Measurements from ENCODE around the gene EIF3B. TPM values are rescaled to one million over a fixed set of nuclear protein-coding genes. Genes with fewer than 3 reads are reported as not detected.
"Not testable (repeated sequence)": the region's sequence is repeated elsewhere in the genome, so short reads cannot be mapped to it uniquely, and the experiment has no call there.

Gene EIF3B
- total and polyA plus RNA-seq, 3 experiments from 2014 or later: 129 to 293 (median 284) TPM

- Mint-ChIP-seq H3K9me3 (no peaks in the 10 kb centered on the region), H3K4me1 (peaks cover 0 to 11% (median 8%) of the 10 kb centered on the region in 3 donors), H3K27ac (peak overlapping the region in 1 of 8 donors; percentile 1), H3K36me3 (peaks cover 8 to 89% (median 26%) of the 10 kb centered on the region in 3 donors), H3K4me3 (no peak overlapping the region), H3K27me3 (peaks cover 0 to 3% of the 10 kb centered on the region in 2 donors)
- ChIA-PET POLR2A (no interaction called here), CTCF (no interaction called here)
- peaks cover 73% of the 10 kb centered on the region for H3K36me3 ChIP-seq (ENCODE audit: insufficient read depth, low read length)
- H3K27me3 ChIP-seq (ENCODE audit: insufficient read depth, low read length, poor library complexity, severe bottlenecking): no peaks in the 10 kb centered on the region
- no peak overlapping the region for H3K4me3 ChIP-seq (ENCODE audit: low read length)
- H3K9me3 ChIP-seq (ENCODE audit: low read length): no peaks in the 10 kb centered on the region
- no peak overlapping the region for H3K27ac ChIP-seq (ENCODE audit: low read depth, low read length)
- H3K4me1 ChIP-seq (ENCODE audit: insufficient read depth, low read length): no peaks in the 10 kb centered on the region
- no peak for DNase-seq
These were observed 19.8 kb downstream of the EIF3B start for GRCh38 chr7:2374401-2374800.

GRCh38 chr7:2374830-2375728, 20.5 kb downstream of the EIF3B start:
- Mint-ChIP-seq H3K36me3 (peaks cover 10 to 91% (median 30%) of the 10 kb centered on the region in 3 donors), H3K27me3 (peaks cover 0 to 3% of the 10 kb centered on the region in 2 donors), H3K4me1 (peaks cover 0 to 11% (median 8%) of the 10 kb centered on the region in 3 donors), H3K9me3 (no peaks in the 10 kb centered on the region), H3K4me3 (no peak overlapping the region), H3K27ac (peak overlapping the region in 2 of 8 donors; percentile 66 to 70)
- ChIA-PET CTCF (no interaction called here), POLR2A (no interaction called here)
- no peaks in the 10 kb centered on the region for H3K4me1 ChIP-seq (ENCODE audit: insufficient read depth, low read length)
- H3K9me3 ChIP-seq (ENCODE audit: low read length): no peaks in the 10 kb centered on the region
- H3K36me3 ChIP-seq (ENCODE audit: insufficient read depth, low read length): peaks cover 73% of the 10 kb centered on the region
- no peak overlapping the region for H3K4me3 ChIP-seq (ENCODE audit: low read length)
- no peak overlapping the region for H3K27ac ChIP-seq (ENCODE audit: low read depth, low read length)
- H3K27me3 ChIP-seq (ENCODE audit: insufficient read depth, low read length, poor library complexity, severe bottlenecking): no peaks in the 10 kb centered on the region
- DNase-seq: no peak

- H3K9me3 Mint-ChIP-seq: no peaks in the 10 kb centered on the region
- Histone ChIP-seq H3K36me3 (ENCODE audit: insufficient read depth, low read length) (peaks cover 61% of the 10 kb centered on the region), H3K27ac (ENCODE audit: low read depth, low read length) (no peak overlapping the region), H3K4me1 (ENCODE audit: insufficient read depth, low read length) (no peaks in the 10 kb centered on the region), H3K4me3 (ENCODE audit: low read length) (no peak overlapping the region), H3K27me3 (ENCODE audit: insufficient read depth, low read length, poor library complexity, severe bottlenecking) (no peaks in the 10 kb centered on the region), H3K9me3 (ENCODE audit: low read length) (no peaks in the 10 kb centered on the region)
- CTCF ChIA-PET: no interaction called here
- H3K27ac Mint-ChIP-seq: peak overlapping the region in 3 of 8 donors; percentile 8 to 58 (median 19)
- POLR2A ChIA-PET: no interaction called here
- peaks cover 16 to 95% (median 37%) of the 10 kb centered on the region in 3 donors for H3K36me3 Mint-ChIP-seq
- peaks cover 0 to 1% of the 10 kb centered on the region in 2 donors for H3K27me3 Mint-ChIP-seq
- DNase-seq: no peak
- H3K4me3 Mint-ChIP-seq: no peak overlapping the region
- H3K4me1 Mint-ChIP-seq: peaks cover 0 to 11% (median 8%) of the 10 kb centered on the region in 3 donors
These were observed 21.9 kb downstream of the EIF3B start for GRCh38 chr7:2376351-2377154.

- H3K36me3 ChIP-seq (ENCODE audit: insufficient read depth, low read length): peaks cover 52% of the 10 kb centered on the region
- peak overlapping the region in 2 of 8 donors; percentile 47 to 58 for H3K27ac Mint-ChIP-seq
- H3K27ac ChIP-seq (ENCODE audit: low read depth, low read length); H3K27me3 Mint-ChIP-seq; H3K4me1 ChIP-seq (ENCODE audit: insufficient read depth, low read length); H3K4me3 Mint-ChIP-seq; DNase-seq; CTCF ChIA-PET; POLR2A ChIA-PET; H3K9me3 ChIP-seq (ENCODE audit: low read length); H3K27me3 ChIP-seq (ENCODE audit: insufficient read depth, low read length, poor library complexity, severe bottlenecking); H3K4me3 ChIP-seq (ENCODE audit: low read length); H3K9me3 Mint-ChIP-seq: not testable (repeated sequence)
- H3K36me3 Mint-ChIP-seq: peaks cover 16 to 92% (median 32%) of the 10 kb centered on the region in 3 donors
- peaks cover 0 to 11% (median 6%) of the 10 kb centered on the region in 3 donors for H3K4me1 Mint-ChIP-seq
These were observed 22.9 kb downstream of the EIF3B start for GRCh38 chr7:2377492-2377891.

- Mint-ChIP-seq H3K4me1 (peaks cover 0 to 11% (median 6%) of the 10 kb centered on the region in 3 donors), H3K36me3 (peaks cover 15 to 86% (median 30%) of the 10 kb centered on the region in 3 donors), H3K27ac (peak overlapping the region in 2 of 8 donors; percentile 63 to 67)
- H3K9me3 ChIP-seq (ENCODE audit: low read length); H3K27me3 ChIP-seq (ENCODE audit: insufficient read depth, low read length, poor library complexity, severe bottlenecking); H3K9me3 Mint-ChIP-seq; CTCF ChIA-PET; H3K27ac ChIP-seq (ENCODE audit: low read depth, low read length); H3K27me3 Mint-ChIP-seq; H3K4me1 ChIP-seq (ENCODE audit: insufficient read depth, low read length); H3K4me3 ChIP-seq (ENCODE audit: low read length); H3K4me3 Mint-ChIP-seq; POLR2A ChIA-PET; DNase-seq: not testable (repeated sequence)
- H3K36me3 ChIP-seq (ENCODE audit: insufficient read depth, low read length): peaks cover 46% of the 10 kb centered on the region
These were observed 23.5 kb downstream of the EIF3B start for GRCh38 chr7:2378125-2378524.

GRCh38 chr7:2379161-2379560, 24.5 kb downstream of the EIF3B start:
- Histone ChIP-seq H3K27ac (ENCODE audit: low read depth, low read length) (no peak overlapping the region), H3K9me3 (ENCODE audit: low read length) (no peaks in the 10 kb centered on the region), H3K4me1 (ENCODE audit: insufficient read depth, low read length) (no peaks in the 10 kb centered on the region), H3K4me3 (ENCODE audit: low read length) (no peak overlapping the region), H3K27me3 (ENCODE audit: insufficient read depth, low read length, poor library complexity, severe bottlenecking) (no peaks in the 10 kb centered on the region), H3K36me3 (ENCODE audit: insufficient read depth, low read length) (peaks cover 36% of the 10 kb centered on the region)
- H3K27ac Mint-ChIP-seq: no peak overlapping the region
- DNase-seq: no peak
- peaks cover 15 to 78% (median 30%) of the 10 kb centered on the region in 3 donors for H3K36me3 Mint-ChIP-seq
- no peak overlapping the region for H3K4me3 Mint-ChIP-seq
- peaks cover 0 to 1% of the 10 kb centered on the region in 2 donors for H3K27me3 Mint-ChIP-seq
- ChIA-PET POLR2A (no interaction called here), CTCF (no interaction called here)
- H3K9me3 Mint-ChIP-seq: no peaks in the 10 kb centered on the region
- peaks cover 0 to 11% (median 6%) of the 10 kb centered on the region in 3 donors for H3K4me1 Mint-ChIP-seq

- POLR2A ChIA-PET: interaction anchor here (0.6 kb wide), 1 partner anchor 11 kb away, joined by 5 read pairs; no protein-coding TSS in a partner anchor
- H3K27ac ChIP-seq (ENCODE audit: low read depth, low read length): no peak overlapping the region
These were observed 25.3 kb downstream of the EIF3B start for GRCh38 chr7:2379821-2380450.

More at GRCh38 chr7:2379821-2380450, 25.3 kb downstream of the EIF3B start:
- H3K4me3 Mint-ChIP-seq: no peak overlapping the region
- H3K9me3 Mint-ChIP-seq: no peaks in the 10 kb centered on the region
- H3K27ac Mint-ChIP-seq: peak overlapping the region in 1 of 8 donors; percentile 17
- H3K36me3 Mint-ChIP-seq: peaks cover 15 to 70% (median 30%) of the 10 kb centered on the region in 3 donors
- H3K4me3 ChIP-seq (ENCODE audit: low read length): no peak overlapping the region
- H3K36me3 ChIP-seq (ENCODE audit: insufficient read depth, low read length): peaks cover 28% of the 10 kb centered on the region
- H3K27me3 Mint-ChIP-seq: peaks cover 0 to 1% of the 10 kb centered on the region in 2 donors
- no peaks in the 10 kb centered on the region for H3K4me1 ChIP-seq (ENCODE audit: insufficient read depth, low read length)
- no peaks in the 10 kb centered on the region for H3K27me3 ChIP-seq (ENCODE audit: insufficient read depth, low read length, poor library complexity, severe bottlenecking)
- CTCF ChIA-PET: no interaction called here
- DNase-seq: no peak
- H3K9me3 ChIP-seq (ENCODE audit: low read length): no peaks in the 10 kb centered on the region
- peaks cover 0 to 11% (median 6%) of the 10 kb centered on the region in 3 donors for H3K4me1 Mint-ChIP-seq
